ENCODE results near the gene HTR3E.

DNA sequence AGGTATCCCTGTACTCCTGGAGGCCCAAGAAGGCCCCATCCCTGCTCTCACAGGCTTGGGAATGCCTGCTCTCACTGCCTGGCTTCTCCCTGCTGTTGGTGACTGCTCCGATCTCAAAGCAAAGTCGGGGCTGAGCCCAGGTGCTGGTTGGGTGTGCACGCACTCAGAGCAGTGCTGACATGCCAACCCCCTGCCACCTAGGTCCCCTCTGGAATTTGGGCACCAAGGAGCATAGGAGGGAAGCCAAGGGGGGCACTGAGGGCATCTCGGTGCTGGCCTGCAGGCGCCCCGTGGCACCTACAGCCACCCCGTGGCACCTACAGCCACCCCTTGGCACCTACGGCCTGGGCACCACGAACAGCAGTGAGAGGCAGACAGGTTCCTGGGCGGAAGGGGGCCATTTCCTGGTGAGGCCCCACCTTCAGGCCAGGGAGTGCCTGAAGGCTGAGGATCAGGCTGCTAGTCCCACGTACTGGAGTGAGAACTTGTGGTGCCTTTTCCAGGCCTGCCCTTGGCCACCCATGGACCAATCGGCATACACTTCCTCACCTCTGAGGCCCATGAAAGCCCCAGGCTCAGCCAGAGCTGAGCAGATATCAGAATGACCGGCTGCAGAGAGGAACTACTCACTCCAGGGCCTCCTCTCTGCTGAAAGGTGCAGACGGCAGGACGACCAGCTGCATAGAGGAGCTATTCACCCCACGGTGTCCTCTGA lies 15.6 kb upstream of the HTR3E start:
- TF ChIP-seq ZNF777 (CRISPR knock-in tag; IDR thresholded peaks at IDR 0.05), result no peak
- no peak for TF ChIP-seq JUND (CRISPR knock-in tag; IDR thresholded peaks at IDR 0.05)
- no peak for TF ChIP-seq HOXA7 (CRISPR knock-in tag; IDR thresholded peaks at IDR 0.05)
- peak; percentile 40; the same call in 1 of the 2 replicates for TF ChIP-seq GABPB1 (CRISPR knock-in tag; IDR thresholded peaks at IDR 0.05)

Data from HepG2 (cell line).